DMS53 (cell line): ENCODE results near the gene NTRK2.

ENCODE experiments used
- DNase-seq: peaks from one replicate; lab custom pipeline; 2025; lab: John Stamatoyannopoulos, UW

NTRK2 gene

DNA sequence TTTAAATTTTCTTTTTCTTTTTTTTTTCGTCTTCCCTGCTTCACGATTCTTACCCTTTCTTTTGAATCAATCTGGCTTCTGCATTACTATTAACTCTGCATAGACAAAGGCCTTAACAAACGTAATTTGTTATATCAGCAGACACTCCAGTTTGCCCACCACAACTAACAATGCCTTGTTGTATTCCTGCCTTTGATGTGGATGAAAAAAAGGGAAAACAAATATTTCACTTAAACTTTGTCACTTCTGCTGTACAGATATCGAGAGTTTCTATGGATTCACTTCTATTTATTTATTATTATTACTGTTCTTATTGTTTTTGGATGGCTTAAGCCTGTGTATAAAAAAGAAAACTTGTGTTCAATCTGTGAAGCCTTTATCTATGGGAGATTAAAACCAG, 352.2 kb downstream of the NTRK2 start:
- no peak for DNase-seq

- DNase-seq: no peak
Measured at GRCh38 chr9:85024374-85024773, 354.8 kb downstream of the NTRK2 start.

DNA sequence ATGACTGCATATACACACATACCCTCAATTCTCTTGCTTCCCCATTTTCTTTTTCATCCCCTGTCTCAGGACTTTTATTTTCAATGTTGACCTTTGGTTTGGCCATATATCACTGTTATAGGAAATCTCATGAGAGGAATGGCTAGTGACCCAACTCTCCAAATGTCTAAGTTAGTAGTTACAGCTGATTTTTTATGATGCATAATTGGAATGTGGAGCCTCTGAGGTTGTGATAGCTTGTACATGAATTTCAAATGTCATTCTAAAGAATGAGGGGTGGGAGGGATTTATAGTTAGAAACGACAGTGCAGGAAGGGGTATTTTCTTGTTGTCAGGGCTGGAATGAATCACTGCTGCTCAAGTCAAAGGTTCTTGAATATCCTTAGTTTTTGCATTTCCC, 356.1 kb downstream of the NTRK2 start:
- DNase-seq: no peak

DNA sequence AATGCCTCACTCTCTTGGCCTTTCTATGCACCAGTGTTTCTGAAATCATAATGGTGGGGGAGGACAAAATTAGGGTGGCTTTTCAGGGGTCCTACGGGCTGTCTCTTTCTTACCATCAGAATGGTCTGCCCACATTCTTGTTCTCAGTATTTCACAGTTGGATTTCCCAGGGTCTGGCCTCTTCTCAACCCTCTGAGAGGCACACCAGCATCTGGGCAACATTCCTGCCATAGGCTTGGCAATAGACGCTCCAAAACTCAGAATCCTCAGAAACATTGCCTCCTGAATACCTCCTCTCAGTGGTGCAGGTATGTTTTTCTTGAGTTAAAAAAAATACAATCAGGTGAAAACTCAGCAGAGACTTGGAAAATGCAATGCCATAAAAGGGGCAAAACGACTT, 358.3 kb downstream of the NTRK2 start:
- no peak for DNase-seq

GRCh38 chr9:85030316-85030715, 360.8 kb downstream of the NTRK2 start:
- no peak for DNase-seq

- no peak for DNase-seq
Measured at GRCh38 chr9:85036496-85036895, 367.0 kb downstream of the NTRK2 start.

GRCh38 chr9:85038061-85038460, 368.5 kb downstream of the NTRK2 start:
- no peak for DNase-seq

GRCh38 chr9:85038824-85039608, 369.5 kb downstream of the NTRK2 start:
- DNase-seq: no peak

GRCh38 chr9:85040146-85040545, 370.6 kb downstream of the NTRK2 start:
- DNase-seq: no peak

DNA sequence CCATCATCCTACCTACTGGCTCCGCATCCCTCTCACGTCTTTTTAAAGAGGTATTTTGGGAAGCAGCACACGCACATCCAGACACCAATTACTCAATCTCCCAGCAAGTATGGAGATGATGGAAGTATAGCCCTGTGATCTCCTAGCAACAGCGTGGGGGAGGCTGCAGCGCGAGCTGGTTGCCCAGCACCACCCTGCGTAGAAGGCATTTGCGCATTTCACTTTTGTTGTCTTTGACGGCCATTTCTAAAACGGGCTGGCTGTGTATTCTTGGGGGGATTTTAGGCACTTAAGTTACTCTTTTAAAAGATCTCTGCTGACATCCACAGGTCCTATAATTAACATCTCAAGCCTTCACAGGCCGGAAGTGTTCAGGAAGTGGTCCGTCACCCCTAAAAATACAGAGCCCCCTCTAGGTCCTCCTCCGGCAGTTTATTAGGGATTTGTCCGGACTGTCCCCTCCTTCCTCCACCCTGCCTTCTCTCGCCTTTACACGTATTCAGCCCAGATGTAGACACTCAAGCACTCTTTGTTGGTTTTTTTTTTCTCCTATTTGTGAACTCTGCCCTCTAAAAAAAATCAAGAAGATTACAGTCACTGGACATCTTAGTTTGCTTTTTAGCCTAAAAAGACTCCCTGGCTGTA, 371.4 kb downstream of the NTRK2 start:
- no peak for DNase-seq

GRCh38 chr9:85041466-85042137, 372.1 kb downstream of the NTRK2 start:
- no peak for DNase-seq

DNA sequence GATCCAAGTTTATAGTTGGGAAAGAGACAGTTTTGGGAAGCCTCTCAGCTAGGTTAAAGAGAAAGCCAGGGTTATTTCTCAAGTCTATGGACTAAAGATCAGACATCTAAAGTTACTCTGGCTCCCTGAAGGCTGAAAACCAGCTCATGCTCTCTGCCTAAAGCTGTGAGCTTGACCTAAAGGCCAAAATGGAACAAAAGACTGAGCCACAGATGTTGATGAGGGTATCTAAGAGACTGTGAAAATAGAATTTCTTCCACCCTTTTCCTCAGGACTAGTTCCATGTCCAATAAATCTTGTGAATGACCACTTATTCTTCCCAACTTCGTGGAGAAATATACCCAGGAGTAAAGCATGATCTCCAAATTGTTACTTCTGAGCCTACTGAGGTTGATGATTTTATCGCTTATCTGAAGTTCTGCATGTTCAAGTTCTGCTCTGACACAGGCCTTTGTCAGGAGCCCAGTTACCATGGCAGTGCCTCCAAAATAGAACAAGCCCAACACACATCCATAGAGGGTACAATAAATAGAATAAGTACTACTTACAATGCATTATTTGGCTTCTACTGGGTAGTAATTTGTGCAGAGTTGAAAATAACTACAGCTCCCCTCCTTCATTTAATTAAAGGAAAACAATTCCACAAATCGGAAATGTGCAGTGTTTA, 373.6 kb downstream of the NTRK2 start:
- DNase-seq: no peak

- DNase-seq: no peak
Measured at GRCh38 chr9:85045271-85045670, 375.7 kb downstream of the NTRK2 start.

GRCh38 chr9:85046475-85046874, 376.9 kb downstream of the NTRK2 start:
- DNase-seq: no peak

DNA sequence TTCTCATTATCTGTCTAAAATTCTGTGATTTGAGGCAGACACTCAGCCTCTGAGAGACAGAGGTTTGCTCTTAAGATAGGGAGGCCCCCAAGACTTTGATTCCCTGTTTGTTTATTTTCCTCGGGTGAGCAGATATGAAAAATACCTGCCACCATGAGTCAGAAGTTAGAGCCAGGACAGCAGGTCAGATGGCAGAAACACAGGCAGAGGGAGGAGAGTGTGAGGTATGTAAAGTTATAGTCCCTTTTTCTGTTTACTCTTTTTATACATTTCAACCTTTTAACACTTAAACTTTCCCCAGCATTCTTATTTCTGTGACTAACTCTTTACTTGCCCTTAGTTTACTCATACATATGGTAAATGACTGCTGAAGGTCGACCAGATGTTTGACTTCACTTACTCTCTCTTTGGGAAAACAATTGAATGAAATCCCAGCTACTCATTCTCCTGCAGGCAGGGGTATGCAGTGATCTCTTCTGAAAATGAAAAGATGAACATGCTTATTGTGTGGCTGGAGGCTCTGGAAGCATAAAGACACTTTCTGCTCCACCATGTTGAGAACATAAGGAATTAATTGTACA, 383.8 kb downstream of the NTRK2 start:
- no peak for DNase-seq

- no peak for DNase-seq
Measured at GRCh38 chr9:85054017-85054416, 384.5 kb downstream of the NTRK2 start.

DNA sequence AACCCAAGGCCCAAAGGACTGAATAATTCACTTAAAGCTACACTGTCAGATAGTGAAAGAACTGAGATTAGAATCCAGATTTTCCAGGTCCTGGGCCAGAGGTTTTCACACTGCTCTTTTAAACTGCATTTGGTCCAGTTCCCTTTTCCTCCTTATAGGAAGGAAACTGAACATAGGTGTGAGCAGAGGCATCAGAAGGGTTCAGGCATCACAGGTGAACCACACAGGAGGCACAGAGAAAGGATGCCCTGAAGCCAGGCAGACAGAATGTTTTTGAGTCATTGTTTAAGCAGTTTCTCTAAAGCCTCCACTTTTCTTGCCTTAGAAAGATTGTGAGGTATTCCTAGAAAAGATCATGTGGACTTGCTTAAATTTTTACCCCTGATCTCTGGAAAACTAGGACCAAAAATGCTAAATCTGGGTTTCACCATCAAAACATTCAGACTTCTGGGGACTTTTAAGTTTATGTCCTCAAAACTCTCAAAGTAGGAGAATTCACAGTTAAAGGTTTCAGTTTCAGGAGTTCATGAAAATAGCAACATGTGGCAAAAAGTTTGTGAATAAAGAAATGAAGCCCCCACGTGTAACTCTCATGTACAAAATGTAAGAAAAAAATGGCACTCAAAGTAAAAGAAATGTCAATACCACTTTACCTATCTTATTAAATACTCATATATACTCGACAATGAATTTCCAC, 386.1 kb downstream of the NTRK2 start:
- no peak for DNase-seq

- DNase-seq: no peak
Measured at GRCh38 chr9:85056203-85056572, 386.7 kb downstream of the NTRK2 start.

DNA sequence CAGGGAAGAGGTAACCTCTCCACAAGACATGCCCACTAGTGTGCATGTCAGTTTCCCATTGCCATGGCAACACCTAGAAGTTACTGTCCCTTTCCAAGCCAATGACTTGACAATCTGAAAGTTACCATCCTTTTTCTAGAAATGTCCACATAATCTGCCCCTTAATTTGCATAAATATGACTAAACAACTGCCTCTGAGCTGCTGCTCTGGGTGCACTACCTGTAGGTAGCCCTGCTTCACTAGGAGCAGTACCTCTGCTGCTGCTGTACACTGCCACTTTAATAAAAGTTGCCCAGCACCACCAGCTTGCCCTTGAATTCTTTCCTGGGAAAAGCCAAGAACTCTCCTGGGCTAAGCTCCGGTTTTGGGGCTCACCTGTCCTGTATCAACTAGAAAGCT, 392.4 kb downstream of the NTRK2 start:
- DNase-seq: no peak

DNA sequence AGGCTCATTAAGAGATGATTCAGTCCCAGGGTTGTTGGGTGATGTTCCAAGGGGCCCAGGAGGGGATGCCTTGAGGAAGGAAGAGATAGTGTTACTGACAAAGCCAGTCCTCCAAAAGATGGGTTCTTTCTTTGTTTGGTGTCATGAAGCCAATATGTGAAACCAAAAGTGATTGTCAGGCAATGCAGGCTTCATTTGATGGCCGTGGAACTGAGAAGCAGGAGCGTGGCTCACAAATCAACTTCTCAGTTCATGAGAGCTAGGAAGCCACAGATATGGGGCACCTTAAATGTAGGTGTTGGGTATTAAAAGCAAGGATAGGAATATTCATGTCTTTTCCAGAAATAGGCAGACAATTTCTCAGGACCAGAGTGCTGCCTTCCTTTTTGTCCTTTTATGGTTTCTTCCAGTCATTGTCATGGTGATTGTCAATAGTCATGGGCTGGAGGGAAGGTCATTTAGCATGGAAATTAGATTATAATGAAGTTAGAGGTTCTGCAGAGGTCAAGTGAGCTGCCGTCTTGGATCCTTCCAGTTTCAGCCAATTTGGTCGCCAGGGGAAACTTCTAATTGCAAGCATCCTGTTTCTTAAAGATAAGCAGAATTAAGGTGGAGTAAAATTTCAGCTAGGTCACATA, 393.0 kb downstream of the NTRK2 start:
- DNase-seq: no peak

DNA sequence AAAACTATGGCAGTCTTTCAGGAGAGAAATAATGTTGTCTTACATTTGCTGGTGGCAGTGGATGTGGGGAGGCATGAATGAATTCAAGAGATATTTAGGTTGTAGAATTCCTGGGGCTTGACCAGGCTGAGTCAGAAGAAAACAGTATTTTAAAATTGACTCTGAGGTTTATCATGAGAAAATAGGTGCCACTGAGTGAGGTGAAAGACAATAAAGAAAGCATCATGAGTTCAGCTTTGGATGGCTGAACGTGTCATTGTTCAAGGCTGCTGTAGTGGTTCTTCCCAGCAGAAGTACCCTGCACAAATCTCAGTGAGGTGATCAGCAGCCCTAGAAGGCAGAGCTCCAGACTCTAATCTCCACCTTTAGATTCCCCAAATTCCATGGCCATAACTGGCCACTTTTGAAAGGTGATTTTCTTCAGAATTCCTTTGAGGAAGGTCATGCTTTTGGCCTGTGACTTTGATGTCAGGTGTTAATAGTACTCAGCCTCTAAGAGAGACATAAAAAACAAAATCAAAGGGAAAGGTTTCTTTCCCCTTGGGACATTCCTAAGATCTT, 395.4 kb downstream of the NTRK2 start:
- DNase-seq: no peak
